VCaP (cell line): ENCODE measurements around the gene ANO9.

Source experiments
- H3K27ac ChIP-seq: fragments of 450-650 bp; 2 replicates; pipeline ENCODE4 v1.5.1; 2017
- TF ChIP-seq, protein P1 (sequence below): fragments of 450-650 bp; conservative IDR thresholded peaks from 2 replicates; pipeline ENCODE4 v1.5.1; 2017; ENCODE audit warnings: mild to moderate bottlenecking, moderate library complexity

ANO9 gene

GRCh38 chr11:475941-476340 lies 34.1 kb upstream of the ANO9 start:
- TF ChIP-seq, protein P1, sequence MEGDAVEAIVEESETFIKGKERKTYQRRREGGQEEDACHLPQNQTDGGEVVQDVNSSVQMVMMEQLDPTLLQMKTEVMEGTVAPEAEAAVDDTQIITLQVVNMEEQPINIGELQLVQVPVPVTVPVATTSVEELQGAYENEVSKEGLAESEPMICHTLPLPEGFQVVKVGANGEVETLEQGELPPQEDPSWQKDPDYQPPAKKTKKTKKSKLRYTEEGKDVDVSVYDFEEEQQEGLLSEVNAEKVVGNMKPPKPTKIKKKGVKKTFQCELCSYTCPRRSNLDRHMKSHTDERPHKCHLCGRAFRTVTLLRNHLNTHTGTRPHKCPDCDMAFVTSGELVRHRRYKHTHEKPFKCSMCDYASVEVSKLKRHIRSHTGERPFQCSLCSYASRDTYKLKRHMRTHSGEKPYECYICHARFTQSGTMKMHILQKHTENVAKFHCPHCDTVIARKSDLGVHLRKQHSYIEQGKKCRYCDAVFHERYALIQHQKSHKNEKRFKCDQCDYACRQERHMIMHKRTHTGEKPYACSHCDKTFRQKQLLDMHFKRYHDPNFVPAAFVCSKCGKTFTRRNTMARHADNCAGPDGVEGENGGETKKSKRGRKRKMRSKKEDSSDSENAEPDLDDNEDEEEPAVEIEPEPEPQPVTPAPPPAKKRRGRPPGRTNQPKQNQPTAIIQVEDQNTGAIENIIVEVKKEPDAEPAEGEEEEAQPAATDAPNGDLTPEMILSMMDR: no peak
- no peak overlapping the region for H3K27ac ChIP-seq

DNA sequence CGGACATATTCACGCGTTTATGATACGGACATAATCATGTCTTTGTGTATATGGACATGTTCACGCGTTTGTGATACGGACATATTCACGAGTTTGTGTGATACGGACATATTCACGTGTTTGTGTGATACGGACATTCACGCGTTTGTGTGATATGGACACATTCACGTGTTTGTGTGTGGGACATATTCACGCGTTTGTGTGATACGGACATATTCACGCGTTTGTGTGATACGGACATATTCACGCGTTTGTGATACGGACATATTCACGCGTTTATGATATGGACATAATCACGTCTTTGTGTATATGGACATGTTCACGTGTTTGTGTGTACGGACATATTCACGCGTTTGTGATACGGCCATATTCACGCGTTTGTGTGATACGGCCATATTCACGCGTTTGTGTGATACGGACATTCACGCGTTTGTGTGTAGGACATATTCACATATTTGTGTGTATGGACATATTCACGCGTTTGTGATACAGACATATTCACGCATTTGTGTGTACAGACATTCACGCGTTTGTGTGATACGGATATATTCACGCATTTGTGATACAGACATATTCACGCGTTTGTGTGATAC lies 33.2 kb upstream of the ANO9 start:
- TF ChIP-seq, protein P1: no peak

DNA sequence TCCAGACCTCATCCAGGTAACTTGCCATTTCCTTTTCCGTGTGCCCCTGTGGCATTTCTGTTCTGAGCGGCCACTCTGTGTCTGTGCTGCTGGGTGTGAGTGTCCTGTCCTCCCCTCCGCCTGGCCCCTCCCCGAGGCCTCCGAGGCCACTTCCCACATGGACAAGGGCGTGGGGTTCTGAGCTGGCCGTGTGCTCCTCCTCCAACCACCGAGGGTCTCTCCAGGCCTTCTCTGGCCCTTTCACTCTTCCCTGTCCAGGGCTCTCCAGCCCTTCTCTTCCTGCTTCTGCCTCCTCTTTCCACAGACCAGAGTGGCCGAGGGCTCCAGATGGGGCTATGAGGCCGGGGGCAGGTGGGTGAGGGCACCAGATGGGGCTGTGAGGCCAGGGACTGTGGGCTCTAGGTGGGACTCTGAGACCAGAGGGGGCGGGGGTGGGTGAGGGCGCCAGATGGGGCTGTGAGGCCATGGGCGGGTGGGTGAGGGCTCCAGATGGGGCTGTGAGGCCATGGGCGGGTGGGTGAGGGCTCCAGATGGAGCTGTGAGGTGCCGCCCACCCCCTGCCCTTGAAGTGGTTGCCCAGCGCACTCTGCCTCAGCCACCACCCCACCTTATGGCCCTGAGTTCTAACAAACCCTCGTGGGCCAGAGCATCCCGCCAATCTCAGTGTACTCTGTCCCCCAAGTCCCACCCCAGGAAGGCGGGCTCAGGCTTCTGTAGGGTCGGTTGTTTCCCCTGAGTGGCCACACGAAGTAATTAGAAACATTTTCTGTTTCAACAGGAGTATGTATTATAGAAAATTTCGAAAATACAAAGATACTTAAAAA lies 32.4 kb upstream of the ANO9 start:
- no peak overlapping the region for H3K27ac ChIP-seq
- TF ChIP-seq, protein P1: no peak

More for the DNA sequence above, 33.2 kb upstream of the ANO9 start:
- no peak overlapping the region for H3K27ac ChIP-seq

GRCh38 chr11:473415-473814 lies 31.6 kb upstream of the ANO9 start:
- TF ChIP-seq, protein P1: no peak
- no peak overlapping the region for H3K27ac ChIP-seq

DNA sequence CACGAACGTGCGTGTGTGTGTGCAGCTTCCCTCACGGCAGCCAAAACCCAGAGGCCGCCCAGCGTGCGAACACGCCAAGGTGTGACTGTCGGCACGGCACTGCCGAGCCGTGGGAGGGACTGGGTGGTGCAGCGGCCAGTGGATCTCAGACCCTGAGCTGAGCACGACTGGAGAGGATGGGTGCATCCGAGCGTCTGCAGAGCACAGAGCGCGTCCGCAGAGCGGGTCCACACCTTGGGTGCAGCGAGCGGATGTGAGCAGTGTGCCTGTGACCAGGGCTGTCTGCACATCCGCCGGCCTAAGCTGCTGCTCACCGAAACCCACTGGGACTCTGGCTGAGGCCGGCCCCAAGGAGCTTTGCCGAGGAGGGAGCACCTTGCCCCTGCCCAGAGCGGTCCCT lies 31.0 kb upstream of the ANO9 start:
- H3K27ac ChIP-seq: no peak overlapping the region
- TF ChIP-seq, protein P1: no peak

DNA sequence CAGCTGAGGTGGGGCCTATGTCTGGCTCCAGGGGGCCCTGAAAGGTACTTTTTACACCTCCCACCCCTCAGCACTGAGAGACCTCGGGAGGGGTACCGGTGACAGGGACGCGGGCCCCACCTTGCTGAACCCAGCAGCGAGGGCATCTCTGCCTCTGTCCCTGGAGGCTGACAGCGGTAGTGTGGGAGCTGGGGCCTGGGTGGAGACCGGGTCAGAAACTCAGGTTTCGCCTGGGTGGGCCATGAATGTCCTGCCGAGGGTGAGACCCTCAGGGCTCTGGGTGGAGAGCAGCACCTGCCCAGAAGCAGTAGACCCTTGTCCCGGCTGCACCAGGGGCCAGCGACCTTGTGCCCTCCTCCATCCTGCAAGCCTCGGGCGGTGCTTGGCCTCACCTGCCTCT lies 30.5 kb upstream of the ANO9 start:
- no peak overlapping the region for H3K27ac ChIP-seq
- TF ChIP-seq, protein P1: no peak

- peak overlapping the region; percentile 88; the same call in 1 of the 2 replicates for H3K27ac ChIP-seq
- TF ChIP-seq, protein P1: no peak
These were observed 29.8 kb upstream of the ANO9 start for GRCh38 chr11:471468-472145.
